ENCODE results near the gene HBM. TPM values are rescaled to one million over a fixed set of nuclear protein-coding genes. Genes with fewer than 3 reads are reported as not detected.

The HBM gene
- total RNA-seq, 1 donor from 2014 or later = not detected

- Mint-ChIP-seq H3K27ac (ENCODE audit: unreplicated experiment) (no peak overlapping the region), H3K4me3 (ENCODE audit: unreplicated experiment) (no peak overlapping the region), H3K27me3 (ENCODE audit: unreplicated experiment) (peaks cover 4% of the 10 kb centered on the region), H3K36me3 (ENCODE audit: low read depth, unreplicated experiment) (peaks cover 13% of the 10 kb centered on the region), H3K9me3 (ENCODE audit: unreplicated experiment) (no peaks in the 10 kb centered on the region), H3K4me1 (ENCODE audit: unreplicated experiment) (no peaks in the 10 kb centered on the region)
- no peak for TF ChIP-seq CTCF (IDR thresholded peaks at IDR 0.05; ENCODE audit: unreplicated experiment)
- no peak for DNase-seq (ENCODE audit: low spot score)
These were observed 47.2 kb downstream of the HBM start for GRCh38 chr16:212999-213398.

Other genes with a start within 250 kb of the HBM start
- gene POLR3K, start 112.4 kb upstream of the HBM start, total RNA-seq (ENCODE audit: unreplicated experiment) = 11.9 TPM
- 30.6 TPM for gene SNRNP25, start 112.2 kb upstream of the HBM start, total RNA-seq (ENCODE audit: unreplicated experiment)
- 60.7 TPM for gene RHBDF1, start 93.3 kb upstream of the HBM start, total RNA-seq (ENCODE audit: unreplicated experiment)
- 38.6 TPM for gene MPG, start 87.8 kb upstream of the HBM start, total RNA-seq (ENCODE audit: unreplicated experiment)
- 39.1 TPM for gene NPRL3, start 27.3 kb upstream of the HBM start, total RNA-seq (ENCODE audit: unreplicated experiment)
- gene HBZ, start 13.3 kb upstream of the HBM start, total RNA-seq (ENCODE audit: unreplicated experiment) = not detected
- gene HBA2, start 6.9 kb downstream of the HBM start, total RNA-seq (ENCODE audit: unreplicated experiment) = not detected
- not detected for gene HBA1, start 10.7 kb downstream of the HBM start, total RNA-seq (ENCODE audit: unreplicated experiment)
- not detected for gene HBQ1, start 14.5 kb downstream of the HBM start, total RNA-seq (ENCODE audit: unreplicated experiment)
- gene LUC7L, start 63.5 kb downstream of the HBM start, total RNA-seq (ENCODE audit: unreplicated experiment) = 92.2 TPM
- gene FAM234A, start 68.8 kb downstream of the HBM start, total RNA-seq (ENCODE audit: unreplicated experiment) = 72.3 TPM
- not detected for gene RGS11, start 110.0 kb downstream of the HBM start, total RNA-seq (ENCODE audit: unreplicated experiment)
- gene ARHGDIG, start 114.6 kb downstream of the HBM start, total RNA-seq (ENCODE audit: unreplicated experiment) = not detected
- not detected for gene PDIA2, start 117.2 kb downstream of the HBM start, total RNA-seq (ENCODE audit: unreplicated experiment)
- gene AXIN1, start 186.7 kb downstream of the HBM start, total RNA-seq (ENCODE audit: unreplicated experiment) = 17.5 TPM
- gene MRPL28, start 204.6 kb downstream of the HBM start, total RNA-seq (ENCODE audit: unreplicated experiment) = 70.8 TPM
- 133 TPM for gene PGAP6, start 216.0 kb downstream of the HBM start, total RNA-seq (ENCODE audit: unreplicated experiment)
- 139 TPM for gene NME4, start 231.2 kb downstream of the HBM start, total RNA-seq (ENCODE audit: unreplicated experiment)
- 14.6 TPM for gene DECR2, start 235.9 kb downstream of the HBM start, total RNA-seq (ENCODE audit: unreplicated experiment)

All from endothelial cell (in vitro differentiated cells).